Prostate gland (tissue), 2 donors: Measurements from ENCODE around the gene EPS8. TPM values are rescaled to one million over a fixed set of nuclear protein-coding genes. Genes with fewer than 3 reads are reported as not detected.

Experiments
- DNase-seq: peaks from one replicate; pipeline ENCODE4 v3.0.0-alpha.2; 2019; ENCODE audit warnings: low spot score
- H3K27ac ChIP-seq, 2 donors: fragments of 200-600 bp; sonication (generic); 2 replicates each; pipeline ENCODE4 v1.5.1; 2017 to 2019
- H3K27me3 ChIP-seq: fragments of 200-600 bp; sonication (generic); replicated peaks from 2 replicates; pipeline ENCODE4 v1.5.1; 2019; ENCODE audit not compliant: insufficient read depth
- H3K36me3 ChIP-seq, 2 donors: fragments of 200-600 bp; sonication (generic); 1 replicate in 1 of 2; 2 replicates in 1 of 2; pipeline versions ENCODE4 v1.5.1 to v1.8.1; 2017 to 2019
- H3K4me1 ChIP-seq: fragments of 200-600 bp; sonication (generic); replicated peaks from 2 replicates; pipeline ENCODE4 v1.5.1; 2019
- H3K4me3 ChIP-seq, 2 donors: fragments of 200-600 bp; sonication (generic); 2 replicates each; pipeline ENCODE4 v1.5.1; 2017 to 2019
- H3K9me3 ChIP-seq: fragments of 200-600 bp; sonication (generic); 2 replicates; pipeline ENCODE4 v1.5.1; 2017
- POLR2A ChIP-seq: fragments of 450-650 bp; IDR thresholded peaks from one replicate; pipeline ENCODE4 v1.6.1; 2016; ENCODE audit warnings: antibody characterized with exemption, mild to moderate bottlenecking
- POLR2AphosphoS5 ChIP-seq: sonication (generic); formaldehyde crosslinking; IDR thresholded peaks from one replicate; pipeline ENCODE4 v1.6.1; 2017; ENCODE audit warnings: antibody characterized with exemption
- WGBS: methylation state at CpG from one replicate; pipeline ENCODE4 v1.1.5; 2018; 5-methylcytosine and 5-hydroxymethylcytosine counted together
- intact Hi-C: fragments of 100-400 bp; cut with DNase I; formaldehyde crosslinking; loops from one replicate; pipeline ENCODE4 v1.14.2; 2022
- small RNA-seq, 2 donors: library from RNA; depleted of rRNA; stranded (forward); fragments of <200 nt; gene quantifications; one replicate each; pipeline ENCODE3, GENCODE V24; 2016
- total RNA-seq, 2 donors: library from RNA; depleted of rRNA; stranded (reverse); fragments of >200 nt; gene quantifications; one replicate each; pipeline ENCODE4 v1.1.0, GENCODE V29; 2016
- TF ChIP-seq, protein P1 (sequence below), 4 experiments: fragments of 200-600 bp in 2 of 4; fragments of 450-650 bp in 2 of 4; sonication (generic) in 2 of 4; IDR thresholded peaks; 1 replicate in 3 of 4; 2 replicates in 1 of 4; pipeline ENCODE4 v1.5.1; 2016 to 2019; ENCODE audit warnings: antibody characterized with exemption in 4 of 4, mild to moderate bottlenecking in 2 of 4, moderate library complexity in 2 of 4

EPS8 gene
- total RNA-seq, 2 donors from 2014 or later, result 47.5 to 67.4 TPM

DNA sequence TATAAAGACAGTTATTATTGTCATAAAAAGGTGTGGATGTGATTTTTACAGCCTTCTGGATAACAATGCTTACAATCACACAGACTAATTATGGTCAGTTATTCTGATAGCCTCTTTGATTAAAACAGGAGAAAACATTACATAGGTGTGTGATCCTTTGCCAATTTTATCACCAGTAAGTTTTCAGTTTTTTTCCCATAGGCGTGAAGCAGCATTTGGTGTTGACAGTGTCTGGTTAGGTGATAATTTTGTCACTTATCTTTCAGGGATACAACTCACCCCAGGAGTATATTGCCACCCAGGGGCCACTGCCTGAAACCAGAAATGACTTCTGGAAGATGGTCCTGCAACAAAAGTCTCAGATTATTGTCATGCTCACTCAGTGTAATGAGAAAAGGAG, 208.8 kb downstream of the EPS8 start:
- H3K9me3 ChIP-seq, result no peaks in the 10 kb centered on the region
- DNase-seq, result no peak
- 88% methylated on average over 1 of the region's 1 CpG for WGBS
- H3K27me3 ChIP-seq, result peaks cover 3% of the 10 kb centered on the region
- intact Hi-C loops, result loop anchor here (10.0 kb wide), 1 partner anchor 306 kb away; no protein-coding TSS in a partner anchor
- no peaks in the 10 kb centered on the region for H3K4me1 ChIP-seq
- H3K27ac ChIP-seq, result no peak overlapping the region
- H3K4me3 ChIP-seq, result no peak overlapping the region
- no peaks in the 10 kb centered on the region for H3K36me3 ChIP-seq
- TF ChIP-seq POLR2AphosphoS5, result no peak
- TF ChIP-seq POLR2A, result no peak
- TF ChIP-seq, protein P1, sequence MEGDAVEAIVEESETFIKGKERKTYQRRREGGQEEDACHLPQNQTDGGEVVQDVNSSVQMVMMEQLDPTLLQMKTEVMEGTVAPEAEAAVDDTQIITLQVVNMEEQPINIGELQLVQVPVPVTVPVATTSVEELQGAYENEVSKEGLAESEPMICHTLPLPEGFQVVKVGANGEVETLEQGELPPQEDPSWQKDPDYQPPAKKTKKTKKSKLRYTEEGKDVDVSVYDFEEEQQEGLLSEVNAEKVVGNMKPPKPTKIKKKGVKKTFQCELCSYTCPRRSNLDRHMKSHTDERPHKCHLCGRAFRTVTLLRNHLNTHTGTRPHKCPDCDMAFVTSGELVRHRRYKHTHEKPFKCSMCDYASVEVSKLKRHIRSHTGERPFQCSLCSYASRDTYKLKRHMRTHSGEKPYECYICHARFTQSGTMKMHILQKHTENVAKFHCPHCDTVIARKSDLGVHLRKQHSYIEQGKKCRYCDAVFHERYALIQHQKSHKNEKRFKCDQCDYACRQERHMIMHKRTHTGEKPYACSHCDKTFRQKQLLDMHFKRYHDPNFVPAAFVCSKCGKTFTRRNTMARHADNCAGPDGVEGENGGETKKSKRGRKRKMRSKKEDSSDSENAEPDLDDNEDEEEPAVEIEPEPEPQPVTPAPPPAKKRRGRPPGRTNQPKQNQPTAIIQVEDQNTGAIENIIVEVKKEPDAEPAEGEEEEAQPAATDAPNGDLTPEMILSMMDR (IDR thresholded peaks at IDR 0.05), result no peak

DNA sequence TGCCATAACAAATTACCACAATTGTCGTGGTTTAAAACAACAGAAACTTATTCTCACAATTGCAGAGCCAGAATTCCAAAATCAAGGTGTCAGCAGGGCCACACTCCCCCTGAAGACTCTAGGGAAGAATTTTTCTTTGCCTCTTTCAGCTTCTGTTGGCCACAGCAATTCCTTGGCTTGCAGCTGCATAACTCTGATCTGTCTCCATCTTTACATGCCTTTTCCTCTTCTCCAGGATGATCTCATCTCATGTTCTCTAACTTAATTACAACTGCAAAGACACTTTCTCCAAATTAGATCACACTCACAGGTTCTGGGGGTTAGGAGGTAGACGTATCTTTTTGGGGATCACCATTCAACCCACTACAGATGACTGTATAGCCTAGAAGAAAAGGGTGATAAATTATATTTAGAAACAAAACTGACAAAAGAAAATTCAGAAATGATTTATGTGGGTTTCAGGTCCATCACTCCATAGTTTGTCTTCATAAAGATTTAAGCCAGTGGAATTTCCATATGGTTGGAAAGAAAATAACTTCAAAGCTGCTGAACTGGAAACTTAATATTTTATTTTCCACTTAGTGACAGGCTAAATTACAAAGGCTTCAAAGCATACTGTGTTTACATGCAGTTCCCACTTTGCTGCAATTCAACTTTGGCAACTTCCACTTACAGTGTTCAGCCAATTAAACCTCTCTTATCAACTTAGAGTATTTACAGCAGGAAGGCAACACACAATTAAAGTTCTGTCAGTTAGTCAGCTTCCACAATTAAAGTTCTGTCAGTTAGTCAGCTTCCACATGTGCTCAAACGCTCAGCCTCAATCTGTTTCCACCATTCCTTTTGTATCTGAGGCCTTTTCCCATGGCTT, 213.3 kb downstream of the EPS8 start:
- 48% methylated on average over 3 of the region's 3 CpGs for WGBS
- Histone ChIP-seq H3K36me3 (no peaks in the 10 kb centered on the region), H3K27ac (no peak overlapping the region)

DNA sequence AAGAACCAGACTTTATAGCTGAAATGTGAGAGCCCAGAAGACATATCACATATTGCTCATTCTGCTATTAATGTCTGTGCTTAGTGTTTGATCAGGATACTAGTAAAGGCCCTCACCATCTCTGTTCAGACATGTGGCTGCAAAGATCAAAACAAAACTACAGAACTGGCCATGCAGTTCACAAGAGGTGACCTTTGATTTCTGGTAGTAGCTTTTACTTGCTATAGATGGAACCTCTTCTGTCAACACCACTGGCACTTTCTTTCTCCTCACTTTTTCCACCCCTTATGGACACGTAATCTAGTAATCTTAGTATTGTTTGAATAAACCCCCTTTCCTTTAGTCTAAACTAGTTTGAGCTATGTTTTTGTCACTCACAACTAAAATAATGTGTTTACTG, 214.8 kb downstream of the EPS8 start:
- H3K4me3 ChIP-seq, result no peak overlapping the region
- no peak overlapping the region for H3K27ac ChIP-seq
- peaks cover 3% of the 10 kb centered on the region for H3K27me3 ChIP-seq
- no peaks in the 10 kb centered on the region for H3K36me3 ChIP-seq
- TF ChIP-seq POLR2AphosphoS5 (no peak), POLR2A (no peak)
- TF ChIP-seq, protein P1 (IDR thresholded peaks at IDR 0.05), result no peak
- intact Hi-C loops, result no loop called here
- H3K4me1 ChIP-seq, result no peaks in the 10 kb centered on the region
- H3K9me3 ChIP-seq, result no peaks in the 10 kb centered on the region
- DNase-seq, result no peak
- WGBS, result 85% methylated on average over 1 of the region's 1 CpG

More for the DNA sequence above, 213.3 kb downstream of the EPS8 start:
- intact Hi-C loops, result no loop called here
- no peak overlapping the region for H3K4me3 ChIP-seq
- H3K4me1 ChIP-seq, result no peaks in the 10 kb centered on the region
- DNase-seq, result no peak
- peaks cover 3% of the 10 kb centered on the region for H3K27me3 ChIP-seq
- TF ChIP-seq POLR2A, result no peak
- TF ChIP-seq POLR2AphosphoS5, result no peak
- TF ChIP-seq, protein P1 (IDR thresholded peaks at IDR 0.05), result no peak
- H3K9me3 ChIP-seq, result no peaks in the 10 kb centered on the region

Small RNA genes lying within 50 kb of the gene (small RNA-seq; reads per million reads assigned to genes)
- gene RNU6-251P, result 0 reads per million in 2 donors

Other genes with a start within 250 kb of the EPS8 start
- 10 to 100 TPM; 58.4 to 74.2 TPM for gene STRAP, start 93.0 kb upstream of the EPS8 start, total RNA-seq
- gene DERA, start 121.9 kb upstream of the EPS8 start, total RNA-seq, result 10 to 100 TPM; 33.0 to 33.7 TPM